MM.1S (cell line): ENCODE results near the gene BICC1.

ENCODE experiments used
- DNase-seq: peaks from one replicate; pipeline ENCODE4 v3.0.0-alpha.2; 2015
- H2AFZ ChIP-seq: fragments of 300-600 bp; sonication (generic); 2 replicates; pipeline ENCODE4 v1.6.0; 2016; ENCODE audit warnings: antibody characterized with exemption, low read length
- H3F3A ChIP-seq: fragments of 300-600 bp; sonication (generic); 2 replicates; pipeline ENCODE4 v1.6.1; 2016; ENCODE audit warnings: mild to moderate bottlenecking, antibody characterized with exemption, low read length, moderate library complexity, mixed read lengths; ENCODE audit not compliant: insufficient read depth
- H3K27ac ChIP-seq: fragments of 300-600 bp; sonication (generic); 2 replicates; pipeline ENCODE4 v1.5.1; 2016; ENCODE audit warnings: mild to moderate bottlenecking, low read length
- H3K27me3 ChIP-seq: fragments of 300-600 bp; sonication (generic); replicated peaks from 2 replicates; pipeline ENCODE4 v1.6.0; 2016; ENCODE audit warnings: low read length; ENCODE audit not compliant: insufficient read depth
- H3K36me3 ChIP-seq: fragments of 300-600 bp; sonication (generic); replicated peaks from 2 replicates; pipeline ENCODE4 v1.6.1; 2016; ENCODE audit warnings: mild to moderate bottlenecking, low read length, mixed read lengths; ENCODE audit not compliant: insufficient read depth
- H3K4me1 ChIP-seq: fragments of 300-600 bp; sonication (generic); 2 replicates; pipeline ENCODE4 v1.6.1; 2016; ENCODE audit warnings: low read length, mixed read lengths
- H3K4me2 ChIP-seq: fragments of 300-600 bp; sonication (generic); 2 replicates; pipeline ENCODE4 v1.6.0; 2016; ENCODE audit warnings: low read depth, low read length
- H3K4me3 ChIP-seq: fragments of 300-600 bp; sonication (generic); 2 replicates; pipeline ENCODE4 v1.5.1; 2016; ENCODE audit warnings: low read length, mixed read lengths
- H3K79me2 ChIP-seq: fragments of 300-600 bp; sonication (generic); 2 replicates; pipeline ENCODE4 v1.6.1; 2016; ENCODE audit warnings: mixed run types, low read length, mixed read lengths
- H3K9ac ChIP-seq: fragments of 300-600 bp; sonication (generic); 2 replicates; pipeline ENCODE4 v1.6.1; 2016; ENCODE audit warnings: low read length, mixed read lengths
- H3K9me2 ChIP-seq: fragments of 300-600 bp; sonication (generic); replicated peaks from 2 replicates; pipeline ENCODE4 v1.6.1; 2016; ENCODE audit warnings: mild to moderate bottlenecking, low read length, mixed read lengths; ENCODE audit not compliant: insufficient read depth
- H3K9me3 ChIP-seq: fragments of 300-600 bp; sonication (generic); replicated peaks from 2 replicates; pipeline ENCODE4 v1.6.1; 2016; ENCODE audit warnings: mild to moderate bottlenecking, low read length, mixed read lengths; ENCODE audit not compliant: insufficient read depth
- H4K20me1 ChIP-seq: fragments of 300-600 bp; sonication (generic); 2 replicates; pipeline ENCODE4 v1.6.1; 2016; ENCODE audit warnings: mild to moderate bottlenecking, low read length, moderate library complexity, mixed read lengths; ENCODE audit not compliant: insufficient read depth
- EZH2 ChIP-seq: fragments of 300-600 bp; sonication (generic); optimal IDR thresholded peaks from 2 replicates; pipeline ENCODE3; 2017; ENCODE audit warnings: low read depth, mild to moderate bottlenecking, antibody characterized with exemption, low read length, mixed read lengths
- EZH2phosphoT487 ChIP-seq: fragments of 300-600 bp; sonication (generic); IDR thresholded peaks from 2 replicates; pipeline ENCODE4 v1.6.1; 2018; ENCODE audit warnings: antibody characterized with exemption, low read length
- TF ChIP-seq, protein P1 (sequence below): fragments of 300-600 bp; sonication (generic); IDR thresholded peaks from 2 replicates; pipeline ENCODE4 v1.5.1; 2016; ENCODE audit warnings: antibody characterized with exemption, low read length, mixed read lengths

BICC1 gene

DNA sequence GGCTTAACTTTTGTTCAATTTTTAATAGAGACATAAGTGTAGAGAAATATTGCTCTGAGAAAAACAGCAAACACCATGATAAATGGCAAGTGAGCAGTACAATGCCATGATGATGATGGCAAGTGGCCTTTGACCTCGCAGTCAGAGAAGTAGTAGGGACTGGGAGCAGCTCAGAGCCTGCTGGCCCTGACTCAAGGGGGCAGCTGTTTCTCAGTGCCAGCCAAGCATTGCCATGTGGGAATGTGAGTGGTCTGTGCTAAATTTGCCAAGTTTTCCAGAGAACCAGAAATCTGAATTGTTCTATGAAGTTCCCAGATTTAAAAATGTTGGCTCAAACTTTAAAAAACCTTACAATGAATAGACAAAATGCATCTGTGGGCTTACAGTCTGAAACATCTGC lies 187.9 kb downstream of the BICC1 start:
- Histone ChIP-seq H3K9me3 (no peaks in the 10 kb centered on the region), H3K27ac (no peak overlapping the region), H2AFZ (no peak overlapping the region), H3K4me1 (no peaks in the 10 kb centered on the region), H3K9ac (no peak overlapping the region), H3F3A (no peaks in the 10 kb centered on the region), H3K4me3 (no peak overlapping the region), H3K36me3 (no peaks in the 10 kb centered on the region), H3K27me3 (no peaks in the 10 kb centered on the region), H4K20me1 (no peaks in the 10 kb centered on the region), H3K79me2 (no peaks in the 10 kb centered on the region), H3K4me2 (no peak overlapping the region), H3K9me2 (no peaks in the 10 kb centered on the region)
- TF ChIP-seq EZH2phosphoT487 (no peak), EZH2 (no peak)
- TF ChIP-seq, protein P1, sequence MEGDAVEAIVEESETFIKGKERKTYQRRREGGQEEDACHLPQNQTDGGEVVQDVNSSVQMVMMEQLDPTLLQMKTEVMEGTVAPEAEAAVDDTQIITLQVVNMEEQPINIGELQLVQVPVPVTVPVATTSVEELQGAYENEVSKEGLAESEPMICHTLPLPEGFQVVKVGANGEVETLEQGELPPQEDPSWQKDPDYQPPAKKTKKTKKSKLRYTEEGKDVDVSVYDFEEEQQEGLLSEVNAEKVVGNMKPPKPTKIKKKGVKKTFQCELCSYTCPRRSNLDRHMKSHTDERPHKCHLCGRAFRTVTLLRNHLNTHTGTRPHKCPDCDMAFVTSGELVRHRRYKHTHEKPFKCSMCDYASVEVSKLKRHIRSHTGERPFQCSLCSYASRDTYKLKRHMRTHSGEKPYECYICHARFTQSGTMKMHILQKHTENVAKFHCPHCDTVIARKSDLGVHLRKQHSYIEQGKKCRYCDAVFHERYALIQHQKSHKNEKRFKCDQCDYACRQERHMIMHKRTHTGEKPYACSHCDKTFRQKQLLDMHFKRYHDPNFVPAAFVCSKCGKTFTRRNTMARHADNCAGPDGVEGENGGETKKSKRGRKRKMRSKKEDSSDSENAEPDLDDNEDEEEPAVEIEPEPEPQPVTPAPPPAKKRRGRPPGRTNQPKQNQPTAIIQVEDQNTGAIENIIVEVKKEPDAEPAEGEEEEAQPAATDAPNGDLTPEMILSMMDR = no peak
- DNase-seq = no peak

DNA sequence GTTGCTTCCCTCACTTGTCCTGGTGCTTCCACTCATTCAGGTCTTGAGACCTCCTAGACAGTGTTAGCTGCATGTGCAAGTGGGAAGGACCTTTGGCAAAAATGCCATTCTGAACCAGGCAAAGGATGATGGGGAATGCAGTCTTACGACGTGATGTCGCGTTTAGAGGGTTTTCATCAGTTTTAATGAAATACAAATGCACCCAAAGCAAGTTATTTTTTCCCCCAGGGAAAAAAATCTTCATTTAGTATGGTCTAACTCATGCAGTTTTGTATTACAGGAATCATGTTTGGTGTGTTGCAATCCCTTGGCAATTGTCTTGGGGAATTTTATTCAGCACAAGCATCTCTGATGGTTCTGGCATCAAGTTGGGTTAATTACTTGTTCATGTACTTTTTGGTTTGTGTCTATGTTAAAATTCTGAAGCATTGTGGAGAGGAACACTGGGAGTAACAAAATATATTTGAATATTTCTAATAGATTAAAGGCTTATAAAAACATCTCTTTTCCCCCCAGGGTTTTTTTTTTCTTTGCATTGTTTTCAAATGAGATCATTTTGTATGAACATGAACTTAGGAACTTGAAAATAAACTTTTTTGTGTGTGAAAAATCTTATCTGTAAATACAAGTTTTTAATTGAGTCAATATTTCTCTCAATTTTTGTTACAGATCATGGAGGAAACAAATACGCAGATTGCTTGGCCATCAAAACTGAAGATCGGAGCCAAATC lies 188.9 kb downstream of the BICC1 start:
- Histone ChIP-seq H3K79me2 (no peaks in the 10 kb centered on the region), H3K27me3 (no peaks in the 10 kb centered on the region), H3K9ac (no peak overlapping the region), H3K4me3 (no peak overlapping the region), H3K27ac (no peak overlapping the region), H2AFZ (no peak overlapping the region), H3K4me2 (no peak overlapping the region), H3K9me2 (no peaks in the 10 kb centered on the region), H3K9me3 (no peaks in the 10 kb centered on the region), H3F3A (no peaks in the 10 kb centered on the region), H3K4me1 (no peaks in the 10 kb centered on the region), H3K36me3 (no peaks in the 10 kb centered on the region), H4K20me1 (no peaks in the 10 kb centered on the region)
- TF ChIP-seq EZH2phosphoT487 = no peak
- no peak for DNase-seq

DNA sequence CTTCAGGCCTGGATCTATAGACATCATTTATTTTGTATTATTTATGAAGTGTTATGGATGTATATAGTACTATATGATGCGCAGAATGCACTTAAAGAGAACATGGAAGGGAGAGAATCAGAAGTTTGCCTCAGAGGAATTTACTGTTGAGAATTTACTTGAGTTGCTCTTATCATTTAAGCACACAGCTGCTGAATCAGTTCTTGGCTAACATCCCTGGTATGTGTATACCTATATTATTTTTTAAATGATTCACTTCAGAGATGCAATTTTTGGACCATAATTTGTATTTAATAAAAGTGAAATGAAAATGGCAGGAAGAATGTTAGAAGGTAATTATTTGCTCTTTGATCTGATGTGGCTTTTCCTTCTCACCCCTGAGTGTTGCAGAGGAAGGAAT lies 191.6 kb downstream of the BICC1 start:
- Histone ChIP-seq H3K79me2 (no peaks in the 10 kb centered on the region), H3K9me2 (no peaks in the 10 kb centered on the region), H3K9ac (no peak overlapping the region), H3K27me3 (no peaks in the 10 kb centered on the region), H3K4me3 (no peak overlapping the region), H2AFZ (no peak overlapping the region), H3K4me2 (no peak overlapping the region), H3K9me3 (no peaks in the 10 kb centered on the region), H3F3A (no peaks in the 10 kb centered on the region), H4K20me1 (no peaks in the 10 kb centered on the region), H3K27ac (no peak overlapping the region), H3K36me3 (no peaks in the 10 kb centered on the region), H3K4me1 (no peaks in the 10 kb centered on the region)
- no peak for DNase-seq
- TF ChIP-seq, protein P1 = no peak
- TF ChIP-seq EZH2phosphoT487 = no peak
- TF ChIP-seq EZH2 = no peak

DNA sequence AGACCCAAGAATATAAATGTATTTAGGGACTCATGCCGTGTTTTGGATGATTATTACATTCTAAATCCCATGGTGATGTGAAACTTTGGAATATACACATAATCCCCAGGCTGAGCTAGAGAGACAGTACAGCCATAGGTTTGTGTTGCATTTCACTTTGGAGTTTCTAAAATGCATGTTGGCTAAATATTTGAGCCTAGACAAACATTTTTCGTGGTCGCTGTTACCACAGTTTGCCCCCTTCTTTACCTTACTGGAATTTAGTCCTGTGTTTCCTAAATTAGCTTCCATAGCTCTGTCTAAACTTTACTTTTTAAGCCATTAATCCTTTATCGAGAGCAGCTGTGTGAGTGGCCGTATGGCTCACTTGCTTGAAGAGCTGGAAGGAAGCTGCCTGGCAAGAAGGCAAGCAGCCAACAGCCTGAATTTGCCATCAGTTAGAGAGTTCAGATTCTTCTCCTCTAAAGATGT lies 192.0 kb downstream of the BICC1 start:
- Histone ChIP-seq H3K27ac (no peak overlapping the region), H3K79me2 (no peaks in the 10 kb centered on the region), H3K4me1 (no peaks in the 10 kb centered on the region), H3F3A (no peaks in the 10 kb centered on the region), H2AFZ (no peak overlapping the region), H3K4me3 (no peak overlapping the region), H3K9me2 (no peaks in the 10 kb centered on the region), H4K20me1 (no peaks in the 10 kb centered on the region), H3K36me3 (no peaks in the 10 kb centered on the region), H3K9me3 (no peaks in the 10 kb centered on the region), H3K27me3 (no peaks in the 10 kb centered on the region), H3K4me2 (no peak overlapping the region), H3K9ac (no peak overlapping the region)
- DNase-seq = no peak
- TF ChIP-seq, protein P1 = no peak
- TF ChIP-seq EZH2phosphoT487 (no peak), EZH2 (no peak)
